H1 (cell line): Measurements from ENCODE around the gene SLC28A1. TPM values are rescaled to one million over a fixed set of nuclear protein-coding genes. Genes with fewer than 3 reads are reported as not detected.

ENCODE experiments used
- CTCF ChIA-PET: fragments of 300-600 bp; sonication (Branson Sonifier 250); formaldehyde crosslinking; loops from one replicate; lab custom pipeline; 2021; ENCODE audit not compliant: partially characterized antibody; lab: Charles Lee
- POLR2A ChIA-PET: fragments of 300-600 bp; sonication (Branson Sonifier 250); formaldehyde crosslinking; loops from one replicate; lab custom pipeline; 2021; ENCODE audit warnings: inconsistent platforms; ENCODE audit not compliant: partially characterized antibody; lab: Charles Lee
- DNase-seq, 2 experiments: peaks; one replicate each; pipeline versions ENCODE4 v3.0.0 to v3.0.0-alpha.2; 2010 to 2022; ENCODE audit warnings: low spot score in 2 of 2, low read depth in 1 of 2, mixed read lengths in 1 of 2
- FAIRE-seq: peaks from 2 replicates; lab custom pipeline; 2011; peaks lifted over from hg19 to GRCh38; lab: Jason Lieb, UNC
- H2AFZ ChIP-seq: 2 replicates; pipeline ENCODE4 v1.8.1; 2012; ENCODE audit warnings: low read length, inconsistent platforms
- H2AK5ac ChIP-seq: 2 replicates; pipeline ENCODE4 v1.6.1; 2013; ENCODE audit warnings: low read depth, low read length
- H2BK120ac ChIP-seq: replicated peaks from 2 replicates; pipeline ENCODE3; 2013; ENCODE audit warnings: low read depth, low read length, inconsistent platforms
- H2BK12ac ChIP-seq: 2 replicates; pipeline ENCODE4 v1.6.1; 2013; ENCODE audit warnings: low read depth, low read length
- H2BK15ac ChIP-seq: 2 replicates; pipeline ENCODE4 v1.6.1; 2013; ENCODE audit warnings: low read length
- H2BK20ac ChIP-seq: 2 replicates; pipeline ENCODE4 v1.6.1; 2013; ENCODE audit warnings: low read length
- H2BK5ac ChIP-seq: 2 replicates; pipeline ENCODE4 v1.6.1; 2013; ENCODE audit warnings: low read depth, low read length
- H3K14ac ChIP-seq: 2 replicates; pipeline ENCODE4 v1.6.1; 2013; ENCODE audit warnings: inconsistent platforms; ENCODE audit not compliant: insufficient read length
- H3K18ac ChIP-seq: 2 replicates; pipeline ENCODE4 v1.6.1; 2013; ENCODE audit warnings: low read length; ENCODE audit errors: extremely low read depth
- H3K23ac ChIP-seq: 2 replicates; pipeline ENCODE4 v1.6.1; 2013; ENCODE audit warnings: inconsistent platforms; ENCODE audit not compliant: insufficient read length
- H3K23me2 ChIP-seq: 2 replicates; pipeline ENCODE4 v1.6.1; 2013; ENCODE audit warnings: low read depth, low read length
- H3K27ac ChIP-seq: 2 replicates; pipeline ENCODE4 v1.6.1; 2011; ENCODE audit warnings: low read depth, low read length, inconsistent platforms
- H3K27me3 ChIP-seq, 4 experiments: replicated peaks in 1 of 4; 1 replicate in 1 of 4; 2 replicates in 3 of 4; pipeline versions ENCODE4 v1.6.1 to v1.8.1; 2011 to 2013; ENCODE audit warnings: low read length in 3 of 4, mild to moderate bottlenecking in 3 of 4, inconsistent platforms in 2 of 4, mixed read lengths in 2 of 4, moderate library complexity in 1 of 4; ENCODE audit not compliant: control insufficient read depth in 3 of 4, insufficient read depth in 3 of 4; ENCODE audit errors: extremely low read depth in 1 of 4
- H3K36me3 ChIP-seq, 4 experiments: 2 replicates each; pipeline versions ENCODE4 v1.6.1 to v1.8.1; 2011 to 2013; ENCODE audit warnings: mild to moderate bottlenecking in 4 of 4, low read length in 3 of 4, moderate library complexity in 2 of 4, control low read depth in 1 of 4, inconsistent platforms in 1 of 4; ENCODE audit not compliant: insufficient read depth in 4 of 4, control insufficient read depth in 2 of 4
- H3K4ac ChIP-seq: replicated peaks from 2 replicates; pipeline ENCODE3; 2013; ENCODE audit warnings: low read length, low read depth, mixed read lengths, inconsistent platforms; ENCODE audit not compliant: insufficient read length
- H3K4me1 ChIP-seq, 4 experiments: replicated peaks in 1 of 4; 1 replicate in 1 of 4; 2 replicates in 3 of 4; pipeline versions ENCODE4 v1.6.1 to v1.8.1; 2011 to 2013; ENCODE audit warnings: low read length in 3 of 4, inconsistent platforms in 2 of 4, mixed read lengths in 1 of 4; ENCODE audit not compliant: insufficient read depth in 4 of 4, control insufficient read depth in 3 of 4
- H3K4me2 ChIP-seq, 2 experiments: 2 replicates each; pipeline versions ENCODE4 v1.6.1 to v1.8.1; 2011 to 2013; ENCODE audit warnings: low read depth in 2 of 2, low read length in 2 of 2, control low read depth in 1 of 2, inconsistent platforms in 1 of 2, mild to moderate bottlenecking in 1 of 2; ENCODE audit not compliant: insufficient read depth in 1 of 2
- H3K4me3 ChIP-seq, 4 experiments: fragments of 200-600, 300-600 bp in 1 of 4; sonication (generic), shearing (Covaris generic), sonication (Bioruptor Twin) in 1 of 4; 2 replicates each; pipeline versions ENCODE4 v1.5.1 to v1.8.1; 2011 to 2016; ENCODE audit warnings: low read length in 4 of 4, low read depth in 3 of 4, control low read depth in 2 of 4, inconsistent platforms in 2 of 4, mild to moderate bottlenecking in 2 of 4, mixed read lengths in 1 of 4, moderate library complexity in 1 of 4; ENCODE audit not compliant: insufficient read depth in 2 of 4; ENCODE audit errors: extremely low read depth in 1 of 4
- H3K56ac ChIP-seq: replicated peaks from 2 replicates; pipeline ENCODE3; 2013; ENCODE audit warnings: low read depth, mild to moderate bottlenecking, mixed read lengths, low read length, inconsistent platforms; ENCODE audit not compliant: insufficient read length
- H3K79me1 ChIP-seq: 2 replicates; pipeline ENCODE4 v1.6.1; 2013; ENCODE audit warnings: low read depth, low read length, control low read depth
- H3K79me2 ChIP-seq, 2 experiments: 2 replicates each; pipeline versions ENCODE4 v1.6.1 to v1.8.1; 2012 to 2013; ENCODE audit warnings: low read length in 2 of 2, mild to moderate bottlenecking in 2 of 2, inconsistent platforms in 1 of 2; ENCODE audit not compliant: insufficient read depth in 2 of 2, control insufficient read depth in 1 of 2
- H3K9ac ChIP-seq, 4 experiments: replicated peaks in 1 of 4; 1 replicate in 1 of 4; 2 replicates in 3 of 4; pipeline versions ENCODE4 v1.6.1 to v1.8.1; 2011 to 2013; ENCODE audit warnings: low read depth in 3 of 4, low read length in 3 of 4, control low read depth in 2 of 4, mild to moderate bottlenecking in 2 of 4, moderate library complexity in 2 of 4, inconsistent platforms in 1 of 4; ENCODE audit errors: extremely low read depth in 1 of 4
- H3K9me3 ChIP-seq, 2 experiments: 2 replicates each; pipeline versions ENCODE4 v1.6.1 to v1.8.1; 2012 to 2013; ENCODE audit warnings: mild to moderate bottlenecking in 2 of 2, moderate library complexity in 2 of 2, control low read depth in 1 of 2, inconsistent platforms in 1 of 2, low read depth in 1 of 2, low read length in 1 of 2, mixed read lengths in 1 of 2; ENCODE audit not compliant: insufficient read depth in 2 of 2
- H4K20me1 ChIP-seq, 2 experiments: replicated peaks in 1 of 2; 2 replicates each; pipeline versions ENCODE3 to v1.8.1; 2011 to 2013; ENCODE audit warnings: inconsistent platforms in 2 of 2, low read length in 2 of 2, mild to moderate bottlenecking in 1 of 2; ENCODE audit not compliant: insufficient read depth in 2 of 2, control insufficient read depth in 1 of 2
- H4K5ac ChIP-seq: 2 replicates; pipeline ENCODE4 v1.6.1; 2013; ENCODE audit warnings: low read length, low read depth, mixed read lengths, inconsistent platforms; ENCODE audit not compliant: insufficient read length
- H4K8ac ChIP-seq: 2 replicates; pipeline ENCODE4 v1.8.0; 2013; ENCODE audit warnings: mild to moderate bottlenecking, moderate library complexity, low read length, inconsistent platforms; ENCODE audit not compliant: insufficient read depth; ENCODE audit errors: extremely low read depth
- H4K91ac ChIP-seq: replicated peaks from 2 replicates; pipeline ENCODE3; 2013; ENCODE audit warnings: low read length, mixed read lengths, inconsistent platforms; ENCODE audit not compliant: insufficient read length
- CBX8 ChIP-seq: fragments of 300-800, 300-1000 bp; sonication (generic); IDR thresholded peaks from 2 replicates; pipeline ENCODE4 v1.7.1; 2016; ENCODE audit warnings: low read depth, low read length, borderline replicate concordance
- CEBPB ChIP-seq: IDR thresholded peaks from 2 replicates; pipeline ENCODE4 v1.6.1; 2012; ENCODE audit warnings: low read depth, low read length
- CHD1 ChIP-seq: IDR thresholded peaks from 2 replicates; pipeline ENCODE4 v1.6.1; 2012; ENCODE audit warnings: low read depth, low read length, improper control_type of control experiment
- CHD2 ChIP-seq: IDR thresholded peaks from 2 replicates; pipeline ENCODE4 v1.6.1; 2012; ENCODE audit warnings: low read length, improper control_type of control experiment
- EP300 ChIP-seq, 2 experiments: IDR thresholded peaks; 1 replicate in 1 of 2; 2 replicates in 1 of 2; pipeline ENCODE4 v1.6.1; 2011 to 2012; ENCODE audit warnings: low read depth in 2 of 2, low read length in 2 of 2, mild to moderate bottlenecking in 2 of 2, borderline replicate concordance in 1 of 2, inconsistent platforms in 1 of 2, moderate library complexity in 1 of 2
- GABPA ChIP-seq: IDR thresholded peaks from 2 replicates; pipeline ENCODE4 v1.6.1; 2011; ENCODE audit warnings: mild to moderate bottlenecking, low read length, moderate library complexity, borderline replicate concordance; ENCODE audit not compliant: insufficient read depth
- GTF2F1 ChIP-seq: IDR thresholded peaks from 2 replicates; pipeline ENCODE4 v1.6.1; 2012; ENCODE audit warnings: low read depth, low read length, improper control_type of control experiment, borderline replicate concordance
- NANOG ChIP-seq: IDR thresholded peaks from 2 replicates; pipeline ENCODE4 v1.6.1; 2011; ENCODE audit warnings: low read length, low read depth, mild to moderate bottlenecking, inconsistent platforms; ENCODE audit not compliant: insufficient read depth, poor library complexity, severe bottlenecking
- PHF8 ChIP-seq: fragments of 200-600 bp; sonication (generic); conservative IDR thresholded peaks from 2 replicates; pipeline ENCODE4 v1.7.1; 2012; ENCODE audit warnings: low read depth, mild to moderate bottlenecking, inconsistent platforms, low read length, moderate library complexity
- POLR2AphosphoS5 ChIP-seq: IDR thresholded peaks from 2 replicates; pipeline ENCODE4 v1.6.1; 2011; ENCODE audit warnings: low read depth, low read length
- SIN3A ChIP-seq, 2 experiments: IDR thresholded peaks in 1 of 2; conservative IDR thresholded peaks in 1 of 2; 2 replicates each; pipeline ENCODE4 v1.6.1; 2011 to 2012; ENCODE audit warnings: low read length in 2 of 2, improper control_type of control experiment in 1 of 2, low read depth in 1 of 2, mild to moderate bottlenecking in 1 of 2
- SP2 ChIP-seq: IDR thresholded peaks from 2 replicates; pipeline ENCODE4 v1.6.1; 2012; ENCODE audit warnings: mild to moderate bottlenecking, low read length, inconsistent platforms
- WGBS, 2 experiments: shearing (Covaris generic) in 1 of 2; methylation state at CpG; one replicate each; pipeline versions ENCODE4 v1.1.6 to v1.1.7; 2013 to 2015; ENCODE audit warnings: low lambda C conversion rate in 2 of 2, mixed read lengths in 2 of 2, inconsistent platforms in 1 of 2, low coverage in 1 of 2, missing lambda C conversion rate in 1 of 2; ENCODE audit not compliant: insufficient replicate concordance in 2 of 2, insufficient coverage in 1 of 2, insufficient read length in 1 of 2; ENCODE audit errors: extremely low coverage in 1 of 2, missing lambda C conversion rate in 1 of 2; 5-methylcytosine and 5-hydroxymethylcytosine counted together
- polyA plus RNA-seq, 7 experiments: library from polyadenylated mRNA; depleted of rRNA in 3 of 7; stranded (reverse) in 5 of 7; unstranded in 2 of 7; fragments of >200 nt in 5 of 7; fragments of 200-250 nt in 2 of 7; gene quantifications; 1 replicate in 5 of 7; 2 replicates in 1 of 7; 4 replicates in 1 of 7; pipeline versions ENCODE4 v1.2.1 to v1.2.3, GENCODE V29; 2011 to 2013; ENCODE audit warnings: missing spikeins in 2 of 7, mixed read lengths in 2 of 7
- total RNA-seq: library from RNA; stranded (reverse); fragmentation: NEBNext Ultra II Directional; extraction: Animal tissue kit (Norgen Biotek cat#: 25700); gene quantifications from 2 replicates; pipeline ENCODE4 v1.2.1, GENCODE V29; 2021
- TF ChIP-seq, protein P1 (sequence below): IDR thresholded peaks from 2 replicates; pipeline ENCODE4 v1.6.1; 2012; ENCODE audit warnings: inconsistent platforms

SLC28A1 gene
- total and polyA plus RNA-seq, 2 of the 8 experiments (the other 6 are each of a cell fraction or from before 2014, with no cell fraction given), result 0.09 TPM; not detected in 1

DNA sequence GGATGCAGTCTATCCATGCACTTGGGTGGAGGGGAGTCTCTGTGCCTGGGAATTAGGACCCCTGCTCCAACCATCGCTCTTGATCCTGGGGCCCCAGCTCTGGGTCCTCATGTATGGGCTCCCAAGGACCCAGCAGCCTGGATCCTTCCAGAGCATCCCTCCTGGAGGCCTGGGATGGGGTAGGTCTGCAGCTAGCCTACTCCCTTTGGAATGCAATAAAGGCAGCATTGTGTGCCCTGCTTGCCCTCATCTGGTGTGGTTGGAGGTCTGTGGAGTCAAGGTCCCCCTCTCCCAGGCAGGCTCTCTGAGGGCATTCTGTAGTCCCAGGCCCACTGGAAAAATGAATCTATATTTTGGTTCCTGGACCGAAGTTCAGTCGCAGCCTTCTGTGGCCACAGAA is 15.0 kb upstream of the SLC28A1 start:
- Histone ChIP-seq H3K36me3 (no peaks in the 10 kb centered on the region; a peak in 1 of 8 replicates), H3K18ac (no peak overlapping the region), H3K9ac (no peak overlapping the region), H4K5ac (no peak overlapping the region), H2AFZ (no peak overlapping the region), H2BK20ac (no peak overlapping the region), H3K23ac (no peak overlapping the region), H2BK12ac (no peak overlapping the region), H2BK5ac (no peak overlapping the region), H4K91ac (no peak overlapping the region), H3K9me3 (no peaks in the 10 kb centered on the region), H4K20me1 (peaks cover 0 to 3% of the 10 kb centered on the region in 2 experiments), H3K4me2 (no peak overlapping the region), H2BK15ac (no peak overlapping the region), H3K79me2 (no peaks in the 10 kb centered on the region), H2AK5ac (no peak overlapping the region), H3K27me3 (no peaks in the 10 kb centered on the region), H3K4ac (no peak overlapping the region), H3K79me1 (no peaks in the 10 kb centered on the region), H2BK120ac (no peak overlapping the region), H3K56ac (no peak overlapping the region), H3K4me3 (no peak overlapping the region), H3K4me1 (no peaks in the 10 kb centered on the region), H3K27ac (no peak overlapping the region), H3K14ac (no peak overlapping the region), H3K23me2 (no peaks in the 10 kb centered on the region), H4K8ac (no peak overlapping the region)
- FAIRE-seq (no peak), DNase-seq (no peak)
- WGBS, 2 experiments, result 94% methylated on average over 3 of the region's 3 CpGs; no CpG with 5 or more reads in 1 of the 2 experiments
- ChIA-PET POLR2A (interaction anchor here (1.1 kb wide), 1 partner anchor 8 kb away, joined by 3 read pairs; no protein-coding TSS in a partner anchor), CTCF (interaction anchor here (0.8 to 7.8 kb wide), 10 partner anchors 8 to 141 kb away, joined by 3 to 74 read pairs (median 7); partner anchors contain the start of gene SLC28A1)
- TF ChIP-seq POLR2AphosphoS5 (no peak), GTF2F1 (no peak), SP2 (no peak), CHD1 (no peak), SIN3A (conservative IDR thresholded peaks at IDR 0.05 in 1 of 2, IDR thresholded peaks at IDR 0.05 in 1 of 2; ENCODE audit: low read depth in 1 of 2, low read length in 2 of 2) (no peak), NANOG (no peak), EP300 (IDR thresholded peaks at IDR 0.05; ENCODE audit: borderline replicate concordance in 1 of 2, low read depth in 2 of 2, low read length in 2 of 2) (no peak), GABPA (no peak), CBX8 (no peak), PHF8 (no peak), CHD2 (no peak), CEBPB (no peak)
- TF ChIP-seq, protein P1, sequence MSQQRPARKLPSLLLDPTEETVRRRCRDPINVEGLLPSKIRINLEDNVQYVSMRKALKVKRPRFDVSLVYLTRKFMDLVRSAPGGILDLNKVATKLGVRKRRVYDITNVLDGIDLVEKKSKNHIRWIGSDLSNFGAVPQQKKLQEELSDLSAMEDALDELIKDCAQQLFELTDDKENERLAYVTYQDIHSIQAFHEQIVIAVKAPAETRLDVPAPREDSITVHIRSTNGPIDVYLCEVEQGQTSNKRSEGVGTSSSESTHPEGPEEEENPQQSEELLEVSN, result no peak
